SHP77 treated with DMSO at 0.1 percent for 48 hours (cell line): ENCODE data around the gene DPP6.
"Not testable (repeated sequence)": the region's sequence is repeated elsewhere in the genome, so short reads cannot be mapped to it uniquely, and the experiment has no call there.

Experiments used
- DNase-seq: peaks from one replicate; lab custom pipeline; 2025; lab: John Stamatoyannopoulos, UW

DPP6 gene

GRCh38 chr7:154051643-154052529 is at the start of gene DPP6:
TSS of gene DPP6 (plus strand) at chr7:154052398.
- not testable (repeated sequence) for DNase-seq

GRCh38 chr7:154009423-154009911 is 42.7 kb upstream of the DPP6 start:
- not testable (repeated sequence) for DNase-seq

- not testable (repeated sequence) for DNase-seq
Measured at GRCh38 chr7:154010726-154011568, 41.3 kb upstream of the DPP6 start.

- DNase-seq = not testable (repeated sequence)
Measured at GRCh38 chr7:154012800-154013199, 39.4 kb upstream of the DPP6 start.

- DNase-seq = not testable (repeated sequence)
Measured at GRCh38 chr7:154015636-154016035, 36.6 kb upstream of the DPP6 start.

- DNase-seq = not testable (repeated sequence)
Measured at GRCh38 chr7:154018354-154018753, 33.8 kb upstream of the DPP6 start.

- not testable (repeated sequence) for DNase-seq
Measured at GRCh38 chr7:154027805-154028204, 24.4 kb upstream of the DPP6 start.

- not testable (repeated sequence) for DNase-seq
Measured at GRCh38 chr7:154030476-154031080, 21.6 kb upstream of the DPP6 start.

- DNase-seq = not testable (repeated sequence)
Measured at GRCh38 chr7:154039466-154040165, 12.6 kb upstream of the DPP6 start.

GRCh38 chr7:154050394-154050793 is 1.8 kb upstream of the DPP6 start:
- not testable (repeated sequence) for DNase-seq

GRCh38 chr7:154051006-154051642 is 1.1 kb upstream of the DPP6 start:
- DNase-seq = not testable (repeated sequence)

GRCh38 chr7:154052530-154053252 is 493 bp downstream of the DPP6 start:
- not testable (repeated sequence) for DNase-seq

- not testable (repeated sequence) for DNase-seq
Measured at GRCh38 chr7:154053466-154054312, 1.5 kb downstream of the DPP6 start.

- DNase-seq = not testable (repeated sequence)
Measured at GRCh38 chr7:154054664-154055063, 2.5 kb downstream of the DPP6 start.

- not testable (repeated sequence) for DNase-seq
Measured at GRCh38 chr7:154055491-154056106, 3.4 kb downstream of the DPP6 start.

- DNase-seq = not testable (repeated sequence)
Measured at GRCh38 chr7:154058783-154059182, 6.6 kb downstream of the DPP6 start.

GRCh38 chr7:154060551-154060950 is 8.4 kb downstream of the DPP6 start:
- DNase-seq = not testable (repeated sequence)

GRCh38 chr7:154071833-154072232 is 19.6 kb downstream of the DPP6 start:
- DNase-seq = not testable (repeated sequence)
